ENCODE results near the gene DIS3L2. TPM values are rescaled to one million over a fixed set of nuclear protein-coding genes. Genes with fewer than 3 reads are reported as not detected.
"Not testable (repeated sequence)": the region's sequence is repeated elsewhere in the genome, so short reads cannot be mapped to it uniquely, and the experiment has no call there.

DIS3L2 gene
- total and polyA plus RNA-seq, 2 experiments from 2014 or later, result 35.5 to 50.1 TPM

DNA sequence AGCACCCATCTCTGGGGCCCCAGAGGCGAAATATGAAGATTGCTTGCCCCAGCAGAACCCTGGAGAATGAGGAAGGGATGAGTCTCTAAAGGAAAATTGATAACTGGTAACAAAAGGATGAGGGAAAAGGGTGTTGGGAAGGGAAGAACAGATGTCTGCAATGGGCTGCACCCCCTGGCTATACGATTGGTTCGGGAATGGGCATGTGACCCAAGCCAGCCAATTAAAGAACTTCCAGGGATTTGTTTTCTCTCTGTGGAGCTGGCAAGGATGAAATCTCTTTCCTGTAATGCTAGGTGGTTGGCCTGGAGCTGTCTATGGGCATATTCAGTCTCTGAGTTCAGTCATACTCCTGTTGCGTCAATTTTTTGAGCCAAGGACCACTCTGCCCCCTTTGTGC, 22.5 kb upstream of the DIS3L2 start:
- DNase-seq (ENCODE audit: low read depth in 1 of 2, low spot score in 1 of 2), result no peak
- no peaks in the 10 kb centered on the region for H3K9me3 ChIP-seq (ENCODE audit: low read depth)
- TF ChIP-seq, protein P1, sequence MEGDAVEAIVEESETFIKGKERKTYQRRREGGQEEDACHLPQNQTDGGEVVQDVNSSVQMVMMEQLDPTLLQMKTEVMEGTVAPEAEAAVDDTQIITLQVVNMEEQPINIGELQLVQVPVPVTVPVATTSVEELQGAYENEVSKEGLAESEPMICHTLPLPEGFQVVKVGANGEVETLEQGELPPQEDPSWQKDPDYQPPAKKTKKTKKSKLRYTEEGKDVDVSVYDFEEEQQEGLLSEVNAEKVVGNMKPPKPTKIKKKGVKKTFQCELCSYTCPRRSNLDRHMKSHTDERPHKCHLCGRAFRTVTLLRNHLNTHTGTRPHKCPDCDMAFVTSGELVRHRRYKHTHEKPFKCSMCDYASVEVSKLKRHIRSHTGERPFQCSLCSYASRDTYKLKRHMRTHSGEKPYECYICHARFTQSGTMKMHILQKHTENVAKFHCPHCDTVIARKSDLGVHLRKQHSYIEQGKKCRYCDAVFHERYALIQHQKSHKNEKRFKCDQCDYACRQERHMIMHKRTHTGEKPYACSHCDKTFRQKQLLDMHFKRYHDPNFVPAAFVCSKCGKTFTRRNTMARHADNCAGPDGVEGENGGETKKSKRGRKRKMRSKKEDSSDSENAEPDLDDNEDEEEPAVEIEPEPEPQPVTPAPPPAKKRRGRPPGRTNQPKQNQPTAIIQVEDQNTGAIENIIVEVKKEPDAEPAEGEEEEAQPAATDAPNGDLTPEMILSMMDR (IDR thresholded peaks at IDR 0.05; ENCODE audit: low read depth, low read length), result no peak
- no peaks in the 10 kb centered on the region for H3K4me1 ChIP-seq (ENCODE audit: low read depth)
- H3K27ac ChIP-seq, result no peak overlapping the region
- no peak overlapping the region for H3K4me3 ChIP-seq
- H3K27me3 ChIP-seq, result no peaks in the 10 kb centered on the region
- H3K36me3 ChIP-seq, result no peaks in the 10 kb centered on the region

DNA sequence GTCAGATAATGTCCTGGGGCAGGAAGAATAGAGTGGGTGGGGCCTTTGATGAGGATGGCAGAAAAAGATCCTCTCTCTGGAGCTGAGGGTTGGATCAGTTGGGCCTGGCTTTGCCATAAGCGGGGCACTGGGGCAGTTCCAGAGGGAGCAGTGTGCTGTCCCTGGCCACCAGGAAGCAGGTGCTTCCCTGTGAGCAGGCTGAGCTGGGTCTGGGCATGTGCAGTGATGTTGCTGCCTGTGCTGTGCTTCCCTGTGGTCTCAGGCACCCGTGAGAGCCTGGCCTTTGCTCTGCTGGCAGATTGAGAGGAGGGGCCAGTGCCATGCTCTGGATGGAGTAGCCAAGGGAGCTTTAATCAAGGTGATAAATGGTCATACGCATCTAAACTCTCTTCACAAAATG, 20.7 kb upstream of the DIS3L2 start:
- no peak overlapping the region for H3K27ac ChIP-seq
- TF ChIP-seq, protein P1 (IDR thresholded peaks at IDR 0.05; ENCODE audit: low read depth, low read length), result no peak

DNA sequence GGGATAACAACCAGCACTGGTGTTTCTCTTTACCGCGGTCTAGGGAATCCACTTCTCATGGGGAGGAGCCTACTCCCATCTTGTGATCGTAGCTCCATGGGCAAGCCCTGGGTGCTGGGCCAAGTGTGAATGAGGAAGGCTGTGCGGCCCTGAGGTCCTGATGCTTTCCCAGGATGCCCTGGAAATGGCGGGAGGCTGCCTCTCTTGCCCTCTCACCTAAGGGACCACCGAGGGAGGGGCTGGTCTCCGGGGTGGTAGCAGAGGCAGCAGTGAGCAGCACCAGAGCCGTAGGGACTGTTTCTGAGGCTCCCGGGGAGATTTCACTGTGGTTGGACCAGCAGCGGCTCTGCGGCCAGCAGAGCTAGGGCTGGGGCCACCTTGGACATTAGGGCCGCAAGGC, 19.8 kb upstream of the DIS3L2 start:
- Histone ChIP-seq H3K36me3 (no peaks in the 10 kb centered on the region), H3K27me3 (no peaks in the 10 kb centered on the region), H3K4me1 (ENCODE audit: low read depth) (no peaks in the 10 kb centered on the region), H3K4me3 (no peak overlapping the region), H3K9me3 (ENCODE audit: low read depth) (no peaks in the 10 kb centered on the region), H3K27ac (no peak overlapping the region)
- TF ChIP-seq, protein P1 (IDR thresholded peaks at IDR 0.05; ENCODE audit: low read depth, low read length), result no peak
- DNase-seq (ENCODE audit: low read depth in 1 of 2, low spot score in 1 of 2), result no peak

More for the DNA sequence above, 20.7 kb upstream of the DIS3L2 start:
- Histone ChIP-seq H3K4me1 (ENCODE audit: low read depth) (no peaks in the 10 kb centered on the region), H3K27me3 (no peaks in the 10 kb centered on the region), H3K36me3 (no peaks in the 10 kb centered on the region), H3K4me3 (no peak overlapping the region), H3K9me3 (ENCODE audit: low read depth) (no peaks in the 10 kb centered on the region)
- DNase-seq (ENCODE audit: low read depth in 1 of 2, low spot score in 1 of 2), result no peak

DNA sequence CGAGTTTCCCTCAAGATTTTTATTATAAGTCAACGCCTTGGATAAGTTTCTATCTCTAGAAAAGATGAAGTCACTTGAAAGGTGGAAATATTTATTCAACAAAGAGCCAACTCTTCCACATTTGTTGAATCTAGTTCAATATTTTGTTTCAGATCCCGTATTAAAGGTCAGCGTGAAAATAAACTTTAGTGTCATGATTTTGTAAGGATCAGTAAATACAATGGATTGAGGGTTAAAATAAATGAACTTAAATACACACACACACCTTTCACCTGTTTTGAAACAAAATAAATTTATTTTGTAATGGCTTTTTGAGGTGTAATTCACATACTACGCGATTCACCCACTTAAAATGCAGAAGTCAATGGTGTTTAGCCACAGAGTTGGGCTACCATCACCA, 19.3 kb upstream of the DIS3L2 start:
- TF ChIP-seq, protein P1 (IDR thresholded peaks at IDR 0.05; ENCODE audit: low read depth, low read length), result no peak
- H3K36me3 ChIP-seq, result no peaks in the 10 kb centered on the region
- H3K4me1 ChIP-seq (ENCODE audit: low read depth), result no peaks in the 10 kb centered on the region
- H3K4me3 ChIP-seq, result no peak overlapping the region
- H3K9me3 ChIP-seq (ENCODE audit: low read depth), result no peaks in the 10 kb centered on the region
- no peak for DNase-seq (ENCODE audit: low read depth in 1 of 2, low spot score in 1 of 2)
- H3K27me3 ChIP-seq, result no peaks in the 10 kb centered on the region
- no peak overlapping the region for H3K27ac ChIP-seq

GRCh38 chr2:231946241-231946814, 15.2 kb upstream of the DIS3L2 start:
- Histone ChIP-seq H3K9me3 (ENCODE audit: low read depth) (no peaks in the 10 kb centered on the region), H3K4me3 (no peak overlapping the region), H3K4me1 (ENCODE audit: low read depth) (no peaks in the 10 kb centered on the region), H3K27me3 (no peaks in the 10 kb centered on the region), H3K27ac (no peak overlapping the region), H3K36me3 (no peaks in the 10 kb centered on the region)
- no peak for DNase-seq (ENCODE audit: low read depth in 1 of 2, low spot score in 1 of 2)
- TF ChIP-seq, protein P1 (IDR thresholded peaks at IDR 0.05; ENCODE audit: low read depth, low read length), result no peak

DNA sequence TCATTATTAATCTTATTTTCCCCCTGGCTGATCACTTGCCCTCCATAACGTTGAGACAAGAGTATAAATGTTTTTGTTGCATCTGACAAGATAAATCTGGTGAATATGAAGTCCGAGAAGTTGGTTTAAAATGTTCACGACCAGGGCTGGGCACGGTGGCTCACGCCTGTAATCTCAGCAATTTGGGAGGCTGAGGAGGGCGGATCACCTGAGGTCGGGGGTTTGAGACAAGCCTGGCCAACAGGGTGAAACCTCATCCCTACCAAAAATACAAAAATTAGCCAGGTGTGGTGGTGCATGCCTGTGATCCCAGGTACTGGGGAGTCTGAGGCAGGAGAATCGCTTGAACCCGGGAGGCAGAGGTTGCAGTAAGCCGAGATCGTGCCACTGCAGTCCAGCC, 14.4 kb upstream of the DIS3L2 start:
- not testable (repeated sequence) for H3K27me3 ChIP-seq; H3K27ac ChIP-seq; H3K4me3 ChIP-seq; DNase-seq (ENCODE audit: low read depth in 1 of 2, low spot score in 1 of 2); H3K4me1 ChIP-seq (ENCODE audit: low read depth); H3K36me3 ChIP-seq; H3K9me3 ChIP-seq (ENCODE audit: low read depth)

Data from cardiac muscle cell (in vitro differentiated cells and primary cell).